ENCODE measurements around the gene USP4.

The USP4 gene

GRCh38 chr3:49311283-49311682, 28.6 kb downstream of the USP4 start:
- Histone ChIP-seq H3K27ac (no peak overlapping the region), H3K9me3 (no peaks in the 10 kb centered on the region), H3K27me3 (no peaks in the 10 kb centered on the region), H3K36me3 (peaks cover 99% of the 10 kb centered on the region), H3K4me3 (ENCODE audit: low read depth in 1 of 2, low read length in 1 of 2) (no peak overlapping the region), H3K4me1 (ENCODE audit: control insufficient read depth in 1 of 2, insufficient read depth in 1 of 2, low read depth in 1 of 2, low read length in 1 of 2) (no peaks in the 10 kb centered on the region)
- TF ChIP-seq, protein P1, sequence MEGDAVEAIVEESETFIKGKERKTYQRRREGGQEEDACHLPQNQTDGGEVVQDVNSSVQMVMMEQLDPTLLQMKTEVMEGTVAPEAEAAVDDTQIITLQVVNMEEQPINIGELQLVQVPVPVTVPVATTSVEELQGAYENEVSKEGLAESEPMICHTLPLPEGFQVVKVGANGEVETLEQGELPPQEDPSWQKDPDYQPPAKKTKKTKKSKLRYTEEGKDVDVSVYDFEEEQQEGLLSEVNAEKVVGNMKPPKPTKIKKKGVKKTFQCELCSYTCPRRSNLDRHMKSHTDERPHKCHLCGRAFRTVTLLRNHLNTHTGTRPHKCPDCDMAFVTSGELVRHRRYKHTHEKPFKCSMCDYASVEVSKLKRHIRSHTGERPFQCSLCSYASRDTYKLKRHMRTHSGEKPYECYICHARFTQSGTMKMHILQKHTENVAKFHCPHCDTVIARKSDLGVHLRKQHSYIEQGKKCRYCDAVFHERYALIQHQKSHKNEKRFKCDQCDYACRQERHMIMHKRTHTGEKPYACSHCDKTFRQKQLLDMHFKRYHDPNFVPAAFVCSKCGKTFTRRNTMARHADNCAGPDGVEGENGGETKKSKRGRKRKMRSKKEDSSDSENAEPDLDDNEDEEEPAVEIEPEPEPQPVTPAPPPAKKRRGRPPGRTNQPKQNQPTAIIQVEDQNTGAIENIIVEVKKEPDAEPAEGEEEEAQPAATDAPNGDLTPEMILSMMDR (IDR thresholded peaks at IDR 0.05) = no peak

DNA sequence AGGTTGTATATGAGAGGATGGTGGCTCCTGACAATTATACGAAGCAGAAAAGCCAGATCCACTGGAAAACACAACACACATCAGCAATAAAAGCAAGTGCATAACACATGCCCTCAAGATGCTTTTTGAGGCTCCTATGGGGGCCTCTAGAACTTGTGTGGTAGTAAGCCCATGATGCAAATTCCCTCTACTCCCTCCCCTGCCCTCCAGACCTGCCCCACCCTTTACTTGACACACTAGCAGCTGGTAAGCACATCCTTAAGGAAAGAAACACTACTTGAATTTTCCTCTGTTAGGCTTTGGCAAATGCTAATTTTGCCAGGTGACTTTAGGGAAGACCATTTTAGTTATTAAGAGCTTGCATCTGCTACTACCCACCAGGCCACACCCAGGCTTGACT, 29.2 kb downstream of the USP4 start:
- TF ChIP-seq, protein P1 (IDR thresholded peaks at IDR 0.05) = no peak
- Histone ChIP-seq H3K27me3 (no peaks in the 10 kb centered on the region), H3K36me3 (peaks cover 99% of the 10 kb centered on the region), H3K4me1 (ENCODE audit: control insufficient read depth in 1 of 2, insufficient read depth in 1 of 2, low read depth in 1 of 2, low read length in 1 of 2) (no peaks in the 10 kb centered on the region), H3K4me3 (ENCODE audit: low read depth in 1 of 2, low read length in 1 of 2) (no peak overlapping the region), H3K27ac (no peak overlapping the region), H3K9me3 (no peaks in the 10 kb centered on the region)

DNA sequence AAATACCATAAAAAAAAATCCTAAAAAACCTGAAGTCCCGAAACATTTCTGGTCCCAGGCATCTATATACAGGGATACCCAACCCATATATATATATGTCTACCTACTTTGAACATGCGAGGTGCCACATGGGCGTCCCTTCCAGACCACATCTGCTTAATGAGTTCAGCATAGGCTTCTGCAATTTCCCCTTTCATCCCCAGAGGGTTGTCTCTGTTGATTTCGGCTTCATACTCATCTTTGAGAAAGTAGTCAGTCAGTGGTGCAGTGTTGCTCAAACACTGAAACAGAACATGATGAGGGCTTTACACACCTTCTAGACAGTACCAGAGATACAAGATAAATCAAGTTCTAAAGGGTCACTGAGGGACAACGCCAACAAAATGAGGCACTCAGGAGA, 34.2 kb downstream of the USP4 start:
- H3K27me3 ChIP-seq = no peaks in the 10 kb centered on the region
- no peak overlapping the region for H3K4me3 ChIP-seq (ENCODE audit: low read depth in 1 of 2, low read length in 1 of 2)
- TF ChIP-seq, protein P1 (IDR thresholded peaks at IDR 0.05) = no peak
- H3K36me3 ChIP-seq = peaks cover 99% of the 10 kb centered on the region
- H3K4me1 ChIP-seq (ENCODE audit: control insufficient read depth in 1 of 2, insufficient read depth in 1 of 2, low read depth in 1 of 2, low read length in 1 of 2) = no peaks in the 10 kb centered on the region
- H3K9me3 ChIP-seq = no peaks in the 10 kb centered on the region
- no peak overlapping the region for H3K27ac ChIP-seq

DNA sequence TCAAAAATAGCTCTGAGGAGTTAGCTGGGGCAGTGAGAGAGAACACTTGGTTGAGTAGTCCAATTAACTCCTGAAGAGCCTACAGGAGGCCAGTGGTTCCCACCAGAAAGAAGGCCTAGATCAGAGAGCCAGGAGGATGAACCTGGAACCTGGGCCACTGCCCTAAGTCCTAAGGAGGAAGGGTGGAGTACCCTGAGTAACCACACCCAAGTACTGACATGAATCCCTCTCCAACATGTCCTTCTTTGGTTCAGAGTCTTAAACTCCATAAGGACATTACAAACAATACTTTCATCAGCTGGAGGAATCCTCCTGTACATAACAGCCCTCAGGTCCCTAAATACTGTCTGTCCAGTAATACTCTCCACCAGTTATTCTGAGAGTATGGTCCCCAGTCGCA, 37.2 kb downstream of the USP4 start:
- H3K4me1 ChIP-seq (ENCODE audit: control insufficient read depth in 1 of 2, insufficient read depth in 1 of 2, low read depth in 1 of 2, low read length in 1 of 2) = no peaks in the 10 kb centered on the region
- no peak overlapping the region for H3K4me3 ChIP-seq (ENCODE audit: low read depth in 1 of 2, low read length in 1 of 2)
- TF ChIP-seq, protein P1 (IDR thresholded peaks at IDR 0.05) = no peak
- H3K27me3 ChIP-seq = no peaks in the 10 kb centered on the region
- H3K27ac ChIP-seq = no peak overlapping the region
- peaks cover 99% of the 10 kb centered on the region for H3K36me3 ChIP-seq
- H3K9me3 ChIP-seq = no peaks in the 10 kb centered on the region

GRCh38 chr3:49300595-49300994, 39.3 kb downstream of the USP4 start:
- H3K4me1 ChIP-seq (ENCODE audit: control insufficient read depth in 1 of 2, insufficient read depth in 1 of 2, low read depth in 1 of 2, low read length in 1 of 2) = no peaks in the 10 kb centered on the region
- peaks cover 99% of the 10 kb centered on the region for H3K36me3 ChIP-seq
- H3K27me3 ChIP-seq = no peaks in the 10 kb centered on the region
- no peak overlapping the region for H3K27ac ChIP-seq
- no peak overlapping the region for H3K4me3 ChIP-seq (ENCODE audit: low read depth in 1 of 2, low read length in 1 of 2)
- TF ChIP-seq, protein P1 (IDR thresholded peaks at IDR 0.05) = no peak
- H3K9me3 ChIP-seq = no peaks in the 10 kb centered on the region

GRCh38 chr3:49298511-49298910, 41.3 kb downstream of the USP4 start:
- no peak overlapping the region for H3K27ac ChIP-seq
- no peaks in the 10 kb centered on the region for H3K27me3 ChIP-seq
- no peaks in the 10 kb centered on the region for H3K9me3 ChIP-seq
- H3K36me3 ChIP-seq = peaks cover 99% of the 10 kb centered on the region
- TF ChIP-seq, protein P1 (IDR thresholded peaks at IDR 0.05) = no peak
- no peak overlapping the region for H3K4me3 ChIP-seq (ENCODE audit: low read depth in 1 of 2, low read length in 1 of 2)
- H3K4me1 ChIP-seq (ENCODE audit: control insufficient read depth in 1 of 2, insufficient read depth in 1 of 2, low read depth in 1 of 2, low read length in 1 of 2) = no peaks in the 10 kb centered on the region

Data from neutrophil (primary cell).